Prostate gland (tissue), 2 donors: Measurements from ENCODE around the gene CABP7. TPM values are rescaled to one million over a fixed set of nuclear protein-coding genes. Genes with fewer than 3 reads are reported as not detected.

ENCODE experiments used
- DNase-seq: peaks from one replicate; pipeline ENCODE4 v3.0.0-alpha.2; 2019; ENCODE audit warnings: low spot score
- H3K27ac ChIP-seq, 2 donors: fragments of 200-600 bp; sonication (generic); 2 replicates each; pipeline ENCODE4 v1.5.1; 2017 to 2019
- H3K27me3 ChIP-seq: fragments of 200-600 bp; sonication (generic); replicated peaks from 2 replicates; pipeline ENCODE4 v1.5.1; 2019; ENCODE audit not compliant: insufficient read depth
- H3K36me3 ChIP-seq, 2 donors: fragments of 200-600 bp; sonication (generic); 1 replicate in 1 of 2; 2 replicates in 1 of 2; pipeline versions ENCODE4 v1.5.1 to v1.8.1; 2017 to 2019
- H3K4me1 ChIP-seq: fragments of 200-600 bp; sonication (generic); replicated peaks from 2 replicates; pipeline ENCODE4 v1.5.1; 2019
- H3K4me3 ChIP-seq, 2 donors: fragments of 200-600 bp; sonication (generic); 2 replicates each; pipeline ENCODE4 v1.5.1; 2017 to 2019
- H3K9me3 ChIP-seq: fragments of 200-600 bp; sonication (generic); 2 replicates; pipeline ENCODE4 v1.5.1; 2017
- POLR2A ChIP-seq: fragments of 450-650 bp; IDR thresholded peaks from one replicate; pipeline ENCODE4 v1.6.1; 2016; ENCODE audit warnings: antibody characterized with exemption, mild to moderate bottlenecking
- POLR2AphosphoS5 ChIP-seq: sonication (generic); formaldehyde crosslinking; IDR thresholded peaks from one replicate; pipeline ENCODE4 v1.6.1; 2017; ENCODE audit warnings: antibody characterized with exemption
- WGBS: methylation state at CpG from one replicate; pipeline ENCODE4 v1.1.5; 2018; 5-methylcytosine and 5-hydroxymethylcytosine counted together
- intact Hi-C: fragments of 100-400 bp; cut with DNase I; formaldehyde crosslinking; loops from one replicate; pipeline ENCODE4 v1.14.2; 2022
- total RNA-seq, 2 donors: library from RNA; depleted of rRNA; stranded (reverse); fragments of >200 nt; gene quantifications; one replicate each; pipeline ENCODE4 v1.1.0, GENCODE V29; 2016
- TF ChIP-seq, protein P1 (sequence below), 4 experiments: fragments of 200-600 bp in 2 of 4; fragments of 450-650 bp in 2 of 4; sonication (generic) in 2 of 4; IDR thresholded peaks; 1 replicate in 3 of 4; 2 replicates in 1 of 4; pipeline ENCODE4 v1.5.1; 2016 to 2019; ENCODE audit warnings: antibody characterized with exemption in 4 of 4, mild to moderate bottlenecking in 2 of 4, moderate library complexity in 2 of 4

The CABP7 gene
- total RNA-seq, 2 donors from 2014 or later: 1.5 TPM; not detected in 1

DNA sequence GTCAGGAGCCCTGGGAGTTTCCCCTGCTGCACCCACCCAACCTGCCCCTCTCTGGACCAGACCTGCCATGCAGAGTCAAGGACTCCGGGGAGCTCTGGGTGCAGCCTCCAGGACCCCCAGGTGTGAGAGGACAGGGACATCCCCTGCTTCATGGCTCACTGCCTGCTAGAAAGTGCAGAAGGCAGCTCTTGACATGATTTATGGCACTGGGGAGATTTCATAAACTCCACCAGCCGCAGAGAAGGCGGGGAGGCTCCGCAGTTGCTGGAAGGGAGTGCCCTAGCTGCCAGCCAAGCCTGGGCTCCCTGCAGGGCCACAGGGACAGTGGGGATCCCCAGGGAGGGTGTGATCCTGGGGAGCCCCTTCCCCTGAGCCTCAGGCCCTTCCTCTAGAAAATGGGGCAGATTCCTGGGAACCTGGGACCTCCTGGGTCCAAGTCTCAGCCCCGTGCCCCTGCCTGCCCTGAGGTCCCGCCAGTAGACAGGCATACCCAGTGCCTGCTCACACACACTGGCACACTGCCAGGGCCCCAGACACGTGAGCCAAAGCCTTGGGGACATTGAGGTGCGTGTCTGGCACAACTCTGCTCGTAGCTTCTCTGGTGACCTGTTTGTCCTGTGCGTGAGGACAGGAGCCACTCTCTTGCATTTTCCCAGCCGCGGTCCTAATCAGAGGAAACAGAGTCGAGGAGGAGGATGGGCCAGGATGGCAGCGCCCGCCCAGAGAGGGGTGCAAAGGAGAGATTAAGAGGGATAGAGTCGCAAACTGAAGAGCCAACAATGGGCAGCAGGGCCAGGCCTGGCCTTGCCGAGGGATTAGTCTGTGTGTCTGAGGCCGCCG is 13.8 kb downstream of the CABP7 start:
- 36% methylated on average over 19 of the region's 19 CpGs for WGBS
- H3K9me3 ChIP-seq: no peaks in the 10 kb centered on the region
- H3K27ac ChIP-seq: no peak overlapping the region
- TF ChIP-seq POLR2AphosphoS5: peak; percentile 3
- TF ChIP-seq, protein P1, sequence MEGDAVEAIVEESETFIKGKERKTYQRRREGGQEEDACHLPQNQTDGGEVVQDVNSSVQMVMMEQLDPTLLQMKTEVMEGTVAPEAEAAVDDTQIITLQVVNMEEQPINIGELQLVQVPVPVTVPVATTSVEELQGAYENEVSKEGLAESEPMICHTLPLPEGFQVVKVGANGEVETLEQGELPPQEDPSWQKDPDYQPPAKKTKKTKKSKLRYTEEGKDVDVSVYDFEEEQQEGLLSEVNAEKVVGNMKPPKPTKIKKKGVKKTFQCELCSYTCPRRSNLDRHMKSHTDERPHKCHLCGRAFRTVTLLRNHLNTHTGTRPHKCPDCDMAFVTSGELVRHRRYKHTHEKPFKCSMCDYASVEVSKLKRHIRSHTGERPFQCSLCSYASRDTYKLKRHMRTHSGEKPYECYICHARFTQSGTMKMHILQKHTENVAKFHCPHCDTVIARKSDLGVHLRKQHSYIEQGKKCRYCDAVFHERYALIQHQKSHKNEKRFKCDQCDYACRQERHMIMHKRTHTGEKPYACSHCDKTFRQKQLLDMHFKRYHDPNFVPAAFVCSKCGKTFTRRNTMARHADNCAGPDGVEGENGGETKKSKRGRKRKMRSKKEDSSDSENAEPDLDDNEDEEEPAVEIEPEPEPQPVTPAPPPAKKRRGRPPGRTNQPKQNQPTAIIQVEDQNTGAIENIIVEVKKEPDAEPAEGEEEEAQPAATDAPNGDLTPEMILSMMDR (IDR thresholded peaks at IDR 0.05): no peak
- TF ChIP-seq POLR2A: no peak
- intact Hi-C loops: no loop called here
- H3K4me3 ChIP-seq: no peak overlapping the region
- peak; percentile 47 for DNase-seq
- no peaks in the 10 kb centered on the region for H3K36me3 ChIP-seq
- H3K27me3 ChIP-seq: no peaks in the 10 kb centered on the region
- no peaks in the 10 kb centered on the region for H3K4me1 ChIP-seq

DNA sequence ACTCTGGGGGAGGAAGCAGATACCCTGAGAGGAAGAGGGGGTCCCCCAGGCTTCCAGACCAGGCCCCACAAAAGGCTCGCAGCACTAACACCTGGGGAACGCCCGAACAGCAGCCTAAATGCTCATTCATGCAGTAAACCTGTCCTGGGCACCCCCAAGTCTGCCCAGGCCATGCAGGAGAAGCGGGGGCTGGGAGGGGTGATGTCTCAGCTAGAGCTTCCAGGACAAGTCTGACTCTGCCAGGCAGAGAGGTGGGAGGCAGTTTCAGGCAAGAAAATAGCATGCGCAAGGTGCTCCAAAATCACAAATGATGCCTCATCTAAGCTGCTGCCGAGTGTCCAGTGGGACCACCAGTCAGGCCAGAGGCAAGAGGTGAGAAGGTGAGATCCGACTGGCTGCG is 14.6 kb downstream of the CABP7 start:
- 81% methylated on average over 8 of the region's 8 CpGs for WGBS
- Histone ChIP-seq H3K9me3 (no peaks in the 10 kb centered on the region), H3K4me1 (no peaks in the 10 kb centered on the region), H3K4me3 (no peak overlapping the region), H3K27me3 (no peaks in the 10 kb centered on the region), H3K36me3 (no peaks in the 10 kb centered on the region), H3K27ac (no peak overlapping the region)
- DNase-seq: no peak
- intact Hi-C loops: no loop called here
- TF ChIP-seq POLR2A (no peak), POLR2AphosphoS5 (no peak)
- TF ChIP-seq, protein P1 (IDR thresholded peaks at IDR 0.05): no peak

DNA sequence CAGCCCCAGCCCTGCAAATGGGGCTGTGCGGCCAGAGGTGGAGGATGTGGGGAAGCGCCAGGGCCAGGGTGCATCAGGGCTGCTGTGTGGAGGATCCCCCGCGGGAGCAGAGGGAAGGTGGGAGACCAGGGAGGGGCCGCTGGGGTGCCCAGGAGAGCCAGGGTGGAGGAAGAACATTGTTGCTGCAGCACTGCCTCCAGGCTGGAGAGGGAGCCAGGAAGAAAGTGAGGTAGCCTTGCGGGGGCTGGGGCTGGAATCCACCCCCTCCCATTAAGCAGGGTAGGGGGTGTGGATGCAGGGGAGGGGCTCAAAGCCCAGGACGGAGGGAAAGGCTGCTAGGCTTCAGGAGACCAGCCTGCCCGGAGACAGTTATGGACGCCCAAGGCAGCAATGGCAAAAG is 15.0 kb downstream of the CABP7 start:
- Histone ChIP-seq H3K27ac (no peak overlapping the region), H3K36me3 (no peaks in the 10 kb centered on the region), H3K27me3 (no peaks in the 10 kb centered on the region), H3K4me1 (no peaks in the 10 kb centered on the region), H3K9me3 (no peaks in the 10 kb centered on the region), H3K4me3 (no peak overlapping the region)
- TF ChIP-seq, protein P1 (IDR thresholded peaks at IDR 0.05): no peak
- TF ChIP-seq POLR2A: no peak
- no peak for TF ChIP-seq POLR2AphosphoS5
- no peak for DNase-seq
- 81% methylated on average over 9 of the region's 9 CpGs for WGBS
- intact Hi-C loops: loop anchor here (1.0 kb wide), 1 partner anchor 16 kb away; no protein-coding TSS in a partner anchor

DNA sequence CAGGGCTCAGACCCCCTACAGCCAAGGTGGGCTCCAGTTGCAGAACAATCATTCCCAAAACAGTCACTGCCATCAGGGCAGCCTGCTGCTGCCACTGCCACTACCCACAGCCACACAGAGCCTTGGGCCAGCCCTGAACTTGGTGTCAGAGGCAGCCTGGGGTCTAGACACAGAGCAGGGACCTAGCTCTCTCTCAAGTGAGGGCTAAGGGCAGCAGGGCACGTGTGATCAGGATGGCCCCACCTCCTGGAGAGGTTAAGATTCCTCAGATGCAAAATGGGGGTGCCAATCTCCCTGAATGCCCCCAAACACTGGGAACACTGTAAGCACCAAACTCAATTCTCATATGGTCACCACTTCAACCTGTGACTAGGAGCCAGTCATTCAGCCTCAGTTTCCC is 15.6 kb downstream of the CABP7 start:
- no CpG with 5 or more reads among the region's 1 CpG for WGBS
- TF ChIP-seq POLR2AphosphoS5 (no peak), POLR2A (no peak)
- TF ChIP-seq, protein P1 (IDR thresholded peaks at IDR 0.05): no peak
- Histone ChIP-seq H3K4me3 (no peak overlapping the region), H3K9me3 (no peaks in the 10 kb centered on the region), H3K4me1 (no peaks in the 10 kb centered on the region), H3K36me3 (no peaks in the 10 kb centered on the region), H3K27me3 (no peaks in the 10 kb centered on the region), H3K27ac (no peak overlapping the region)
- intact Hi-C loops: loop anchor here (1.0 kb wide), 1 partner anchor 16 kb away; no protein-coding TSS in a partner anchor
- no peak for DNase-seq
